Forelimb muscle (tissue), 1 donor: ENCODE results near the gene SHB. TPM values are rescaled to one million over a fixed set of nuclear protein-coding genes. Genes with fewer than 3 reads are reported as not detected.

ENCODE experiments used
- DNase-seq: peaks from one replicate; pipeline ENCODE4 v3.0.0-alpha.2; 2013; ENCODE audit warnings: low read depth
- polyA plus RNA-seq: library from polyadenylated mRNA; unstranded; fragments of 120-200 nt; gene quantifications from one replicate; pipeline ENCODE4 v1.2.1, GENCODE V29; 2013; ENCODE audit not compliant: insufficient read length

SHB gene
- polyA plus RNA-seq, 1 donor = 5.9 TPM

DNA sequence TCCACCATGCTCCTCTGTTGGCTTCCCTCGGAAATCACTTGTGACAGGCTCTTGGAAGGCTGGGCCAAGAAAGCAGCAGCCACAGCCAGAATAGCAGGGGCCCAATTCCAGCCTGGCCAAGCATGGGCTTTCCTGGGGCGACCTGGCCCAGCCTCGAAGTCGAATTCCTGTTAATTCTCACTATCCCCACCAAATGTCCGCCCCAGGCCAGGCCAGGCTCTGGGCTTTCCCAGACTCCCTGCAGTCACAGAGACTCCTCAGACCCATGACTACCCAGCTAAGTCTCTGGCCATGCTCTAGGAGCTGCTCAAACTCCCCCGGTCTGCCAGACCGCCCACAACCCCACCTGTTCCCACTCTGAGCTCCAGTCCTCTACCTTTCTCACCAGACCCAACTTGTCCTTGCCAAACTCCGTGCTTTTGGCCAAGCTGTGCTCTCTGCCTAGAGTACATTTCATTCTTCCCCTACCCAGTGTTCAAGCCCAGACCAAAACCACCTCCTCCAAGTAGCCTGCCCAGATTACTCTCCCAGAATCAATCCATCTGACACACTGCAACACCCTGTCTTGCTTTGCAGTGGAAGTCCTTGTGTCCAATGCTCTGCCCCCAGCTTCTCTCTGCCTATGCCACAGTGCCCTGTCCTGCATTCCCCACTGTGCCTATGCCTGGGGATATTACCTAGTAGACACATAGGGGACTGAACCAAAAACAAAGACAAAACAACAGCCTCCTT lies 26.2 kb downstream of the SHB start:
- no peak for DNase-seq

DNA sequence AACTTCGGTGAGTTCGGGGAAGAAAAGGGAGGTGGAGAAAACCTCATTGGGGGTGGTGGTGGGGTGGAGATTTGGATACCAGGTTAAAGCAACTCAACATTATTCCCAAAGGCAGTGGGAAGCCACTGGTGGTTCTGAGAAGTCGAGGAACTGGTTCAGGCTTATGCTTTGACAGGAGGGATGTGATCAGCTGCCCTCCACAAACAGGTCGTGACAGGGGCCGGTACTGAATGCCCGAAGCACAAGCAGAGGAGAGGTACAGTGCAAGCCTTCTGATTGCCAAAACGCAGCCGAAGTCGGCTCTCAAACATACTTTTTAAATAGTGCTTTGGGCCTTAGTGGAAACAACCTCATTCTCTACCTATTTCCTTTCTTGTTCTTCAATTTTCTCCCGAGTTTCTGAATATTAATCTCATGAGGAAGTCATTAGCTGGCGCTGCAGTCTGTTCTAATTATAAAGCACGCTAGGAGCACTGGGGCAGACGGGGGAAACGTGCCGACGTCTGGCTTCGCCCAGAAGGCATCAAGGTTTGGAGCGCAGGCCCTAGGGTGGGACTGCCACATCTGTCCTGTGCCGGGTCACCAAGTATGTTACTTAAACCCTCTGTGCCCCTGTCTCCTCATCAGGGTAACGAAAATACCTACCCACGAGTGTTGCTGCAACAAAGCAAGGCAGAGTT lies 27.3 kb downstream of the SHB start:
- no peak for DNase-seq

DNA sequence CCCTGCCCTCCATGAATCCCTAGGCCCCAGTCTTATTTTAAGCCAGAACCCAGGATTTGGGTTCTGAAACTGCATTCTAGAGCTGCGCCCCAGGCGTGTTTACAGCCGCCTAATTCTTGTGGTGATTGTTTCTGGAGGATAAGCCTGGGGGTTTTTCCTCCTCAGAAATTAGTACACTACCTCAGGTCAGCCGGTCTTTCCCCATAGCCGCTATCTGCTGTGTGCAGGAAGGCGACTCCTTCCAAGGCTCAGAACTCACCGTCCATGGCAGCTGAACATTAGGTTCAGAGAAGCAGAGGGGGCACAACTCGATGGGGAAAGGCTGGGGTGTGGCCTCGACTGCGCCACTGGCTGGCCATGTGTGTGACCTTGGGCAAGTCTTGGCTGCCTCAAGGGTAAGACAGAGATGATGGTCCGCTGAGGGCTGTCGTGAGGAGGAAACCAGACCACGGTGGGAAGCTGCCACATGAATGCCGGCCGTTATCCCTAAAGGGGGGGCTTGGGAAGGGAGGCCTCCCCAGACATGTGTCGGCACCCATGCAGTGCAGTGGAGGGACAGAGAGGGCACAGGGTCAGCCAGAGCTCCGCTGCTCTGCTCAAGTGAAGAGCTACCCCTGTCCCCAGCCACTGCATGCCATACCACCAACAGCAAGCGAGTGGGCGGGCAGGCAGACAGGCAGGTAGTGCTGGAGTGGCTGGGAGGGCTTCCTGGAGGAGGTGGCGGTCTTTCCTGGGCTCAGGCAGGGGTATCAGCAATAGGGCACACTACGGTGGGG lies 28.9 kb downstream of the SHB start:
- no peak for DNase-seq

DNA sequence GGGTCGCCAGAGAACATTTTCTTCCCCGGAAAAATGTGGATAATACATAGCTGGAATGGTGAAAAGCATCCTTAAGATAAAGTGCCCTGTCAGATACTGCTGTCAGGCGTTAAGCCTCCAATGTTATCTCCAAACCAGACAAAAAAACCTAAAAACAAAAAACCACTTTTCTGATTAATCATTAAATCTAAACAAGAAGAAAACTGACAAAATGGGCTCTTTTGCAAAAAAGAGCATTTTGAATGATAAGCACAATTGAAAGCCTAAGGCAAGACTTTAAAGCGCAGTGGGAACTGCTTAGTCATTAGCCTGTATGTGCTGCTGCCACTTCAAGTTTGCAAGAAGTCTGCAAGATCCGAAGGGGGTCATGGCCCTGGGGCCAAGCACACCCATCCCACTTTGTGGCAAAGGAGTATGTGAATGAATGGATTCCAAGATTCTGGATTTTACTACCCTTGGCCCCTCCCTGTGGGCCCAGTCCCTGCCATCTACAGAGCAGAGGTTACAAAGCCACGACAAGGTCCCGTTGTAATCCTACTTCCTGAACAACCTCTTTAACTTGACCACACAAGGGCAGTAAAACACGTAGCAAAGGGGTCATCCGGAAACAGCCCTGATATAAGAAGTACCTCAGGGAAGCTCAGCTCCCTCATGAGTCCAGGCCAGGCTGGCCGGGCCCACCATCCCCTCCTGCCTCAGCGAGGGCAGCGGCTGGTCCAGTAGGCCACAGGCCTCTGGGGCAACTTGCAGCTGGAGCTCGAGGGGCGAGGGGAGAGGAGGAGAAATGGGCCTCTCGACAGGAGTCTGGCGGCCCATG lies 29.7 kb downstream of the SHB start:
- DNase-seq = no peak

DNA sequence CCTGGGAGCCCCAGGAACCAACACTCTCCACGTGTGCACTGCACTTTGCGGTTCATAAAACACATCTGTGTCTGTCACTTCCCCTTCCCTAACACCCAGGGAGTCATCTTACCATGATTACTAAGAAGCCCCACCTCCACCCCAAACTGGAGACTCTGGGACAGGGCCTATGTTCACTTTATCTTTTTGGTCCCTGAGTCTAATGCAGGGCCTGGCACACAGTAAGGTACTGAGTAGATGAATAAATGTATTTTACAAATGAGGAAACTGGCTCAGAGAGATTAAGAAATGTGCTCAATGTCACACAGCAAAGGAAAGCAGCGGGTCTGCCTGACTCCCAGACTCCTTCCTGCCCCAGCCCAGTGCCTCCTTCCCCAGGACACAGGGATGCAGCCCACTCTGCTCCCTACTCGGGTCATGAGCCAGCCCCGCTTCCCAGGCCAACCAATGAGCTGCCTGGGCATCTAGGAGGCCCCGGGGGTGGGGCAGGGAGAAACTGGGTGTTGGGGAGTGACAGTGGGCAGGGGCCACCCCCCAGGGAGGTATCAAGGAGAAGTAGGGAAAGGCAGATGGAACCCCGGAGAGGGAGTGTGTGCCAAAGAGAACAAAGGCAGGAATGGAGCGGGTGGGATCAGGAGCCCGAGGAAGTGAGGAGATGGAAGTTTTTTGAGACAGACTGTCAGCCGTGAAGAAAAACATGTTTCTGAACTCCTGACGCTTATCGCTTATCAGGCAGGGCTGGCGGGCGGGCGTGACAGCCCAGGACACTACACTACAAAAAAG lies 30.5 kb downstream of the SHB start:
- no peak for DNase-seq

- no peak for DNase-seq
Measured at GRCh38 chr9:38037981-38038306, 31.1 kb downstream of the SHB start.

- DNase-seq = no peak
Measured at GRCh38 chr9:38036359-38037084, 32.5 kb downstream of the SHB start.

GRCh38 chr9:38035873-38036272 lies 33.2 kb downstream of the SHB start:
- DNase-seq = no peak

DNA sequence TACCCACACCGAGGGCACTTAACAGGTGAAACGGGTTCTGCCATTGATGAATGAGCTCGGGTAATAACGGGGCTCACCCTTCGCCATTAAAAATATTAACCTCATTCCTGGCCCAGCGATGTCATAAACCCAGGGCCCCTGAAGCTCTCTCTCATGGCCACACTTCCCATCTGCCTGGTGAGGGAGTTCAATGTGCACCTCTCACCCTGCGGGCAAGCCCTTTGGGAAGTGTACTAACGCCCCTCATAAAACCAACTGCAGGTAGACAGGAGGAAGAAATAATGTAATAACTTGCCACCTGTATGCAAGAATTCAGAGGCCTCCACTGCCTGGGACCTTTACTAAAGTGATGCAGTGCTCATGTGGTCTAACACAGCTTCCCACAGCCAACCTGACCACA lies 35.1 kb downstream of the SHB start:
- no peak for DNase-seq

GRCh38 chr9:38032266-38033110 lies 36.5 kb downstream of the SHB start:
- DNase-seq = no peak

DNA sequence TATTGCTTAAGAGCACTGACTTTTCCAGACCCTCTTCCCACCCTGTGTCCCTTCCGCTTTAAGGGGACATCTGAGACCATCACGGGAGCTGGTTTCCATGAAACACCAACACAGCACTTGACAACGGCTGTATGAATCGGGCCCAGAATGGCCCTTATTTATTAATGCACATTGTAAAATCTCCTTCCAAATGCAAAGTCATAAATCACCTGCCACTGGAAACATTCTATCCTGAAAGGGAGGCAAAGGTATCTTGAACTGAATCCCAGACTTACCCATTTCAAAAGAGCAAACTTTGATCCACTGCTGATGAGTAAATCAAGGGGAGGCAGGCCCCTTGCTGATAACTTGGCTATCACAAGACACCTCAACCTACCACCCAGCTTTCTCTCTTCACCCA lies 37.4 kb downstream of the SHB start:
- DNase-seq = no peak

GRCh38 chr9:38030658-38031057 lies 38.4 kb downstream of the SHB start:
- no peak for DNase-seq

DNA sequence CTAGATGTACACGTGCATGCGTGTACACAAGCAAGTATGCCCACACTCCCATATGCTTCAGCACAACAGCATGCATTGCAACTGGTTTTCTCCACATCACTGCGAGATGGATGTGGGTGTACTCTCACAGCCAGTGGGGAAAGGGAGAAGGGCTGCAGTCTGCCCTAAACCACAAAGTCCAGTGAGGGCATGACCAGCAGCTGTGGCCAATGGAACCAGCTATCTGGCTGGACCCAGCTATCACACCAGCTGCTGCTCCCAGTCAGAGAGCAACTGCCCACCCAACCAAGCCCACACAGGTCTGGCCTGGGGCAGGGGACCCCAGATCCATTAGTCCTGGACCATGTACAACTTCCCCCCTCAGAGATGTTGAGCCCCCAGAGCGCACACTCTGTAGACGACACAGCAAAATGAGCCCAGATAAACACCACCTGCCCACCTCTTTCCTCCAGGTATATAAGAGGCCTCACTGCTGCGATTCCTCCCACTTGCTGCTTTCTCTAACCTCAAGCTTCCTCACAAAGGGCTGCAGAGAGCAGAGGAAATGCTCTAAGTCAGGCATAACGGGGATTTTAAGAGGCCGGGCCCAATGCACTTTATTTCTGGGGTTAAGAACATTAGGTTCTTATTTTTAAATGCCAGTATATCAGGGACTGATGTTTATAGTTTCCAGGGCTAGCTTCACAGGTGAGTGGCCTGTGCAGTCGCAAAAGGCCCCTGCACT lies 39.0 kb downstream of the SHB start:
- no peak for DNase-seq

DNA sequence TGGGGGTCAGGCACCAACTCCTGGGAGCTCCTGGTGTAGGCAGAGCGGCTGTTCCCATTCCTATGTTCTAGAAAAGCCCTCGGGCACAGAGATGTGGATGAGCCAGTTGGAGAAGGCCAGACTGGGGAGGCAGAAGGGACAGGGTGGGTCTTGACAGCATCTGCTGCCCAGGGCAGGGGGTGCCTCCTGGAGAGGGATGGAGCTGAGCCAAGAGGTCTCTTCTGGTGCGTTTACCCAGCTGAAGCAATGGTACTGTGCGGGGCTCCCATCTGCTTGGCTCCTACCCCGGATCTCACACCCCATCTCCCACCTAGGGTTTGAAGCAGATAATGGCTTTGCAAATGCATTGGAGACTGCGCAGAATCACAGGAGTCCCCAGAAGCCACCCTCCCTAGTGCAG lies 41.3 kb downstream of the SHB start:
- no peak for DNase-seq

DNA sequence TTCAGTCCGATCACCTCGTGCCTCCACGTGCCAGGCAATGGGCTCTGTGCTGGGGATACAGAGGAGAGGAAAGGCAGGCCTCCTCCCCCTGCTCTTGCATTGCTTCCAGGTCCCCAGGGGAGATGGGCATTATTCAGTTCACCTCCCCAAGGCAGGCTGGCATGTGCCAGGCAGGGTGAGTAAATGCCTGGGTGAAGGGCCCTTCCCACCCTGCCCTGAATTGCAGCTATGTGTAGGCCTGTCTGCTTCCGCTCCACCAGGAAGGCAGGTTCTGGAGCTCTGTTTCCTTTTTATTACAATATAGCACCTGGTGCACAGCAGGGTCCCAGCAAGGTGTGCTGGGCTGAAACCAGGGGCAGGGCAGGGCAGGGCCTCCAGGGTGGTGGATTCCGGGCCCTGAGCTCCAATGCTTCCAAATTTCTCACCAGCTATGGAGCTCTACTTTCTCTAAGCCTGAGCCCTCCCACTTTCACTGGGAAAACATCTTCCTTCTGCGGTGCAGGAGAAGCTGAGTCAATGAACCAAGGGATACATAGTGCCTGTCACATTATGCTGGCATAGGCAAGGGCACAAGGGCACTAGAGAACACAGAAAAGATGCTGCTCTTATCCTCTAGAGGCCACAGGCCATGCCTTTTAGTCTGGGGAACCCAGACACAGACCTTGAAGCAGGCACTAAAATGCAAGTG lies 42.0 kb downstream of the SHB start:
- DNase-seq = no peak

GRCh38 chr9:38026021-38026809 lies 42.8 kb downstream of the SHB start:
- DNase-seq = no peak

- no peak for DNase-seq
Measured at GRCh38 chr9:38025166-38025565, 43.9 kb downstream of the SHB start.
